Measurements from ENCODE around the gene ATF7IP. TPM values are rescaled to one million over a fixed set of nuclear protein-coding genes. Genes with fewer than 3 reads are reported as not detected.
A peak's percentile ranks its signal among the peaks of the same experiment; 100 is the strongest.

ATF7IP gene
- total RNA-seq, 1 donor from 2014 or later, result 115 TPM

GRCh38 chr12:14396071-14396470 lies 30.6 kb downstream of the ATF7IP start:
- H3K27me3 ChIP-seq (ENCODE audit: insufficient read depth, low read length), result no peaks in the 10 kb centered on the region
- H3K4me1 Mint-ChIP-seq (ENCODE audit: low read depth, unreplicated experiment), result peaks cover 38% of the 10 kb centered on the region
- peaks cover 2% of the 10 kb centered on the region for H3K9me3 Mint-ChIP-seq (ENCODE audit: unreplicated experiment)
- H2AFZ ChIP-seq (ENCODE audit: low read depth, low read length), result no peak overlapping the region
- no peak overlapping the region for H3K4me2 ChIP-seq (ENCODE audit: low read length)
- H3K9ac ChIP-seq (ENCODE audit: low read length), result no peak overlapping the region
- H3K4me3 Mint-ChIP-seq (ENCODE audit: unreplicated experiment), result no peak overlapping the region
- no peaks in the 10 kb centered on the region for H3K27me3 Mint-ChIP-seq (ENCODE audit: low read depth, unreplicated experiment)
- peaks cover 27% of the 10 kb centered on the region for H3K4me1 ChIP-seq (ENCODE audit: insufficient read depth, low read length)
- H3K36me3 Mint-ChIP-seq (ENCODE audit: low read depth, unreplicated experiment), result peaks cover 4% of the 10 kb centered on the region
- TF ChIP-seq EZH2 (IDR thresholded peaks at IDR 0.05; ENCODE audit: insufficient read depth, low read length), result no peak
- no peak for TF ChIP-seq CTCF (IDR thresholded peaks at IDR 0.05; ENCODE audit: insufficient read depth, low read depth, low read length)
- no peak overlapping the region for H3K27ac ChIP-seq (ENCODE audit: low read depth, low read length)
- FAIRE-seq (no peak), DNase-seq (ENCODE audit: low read depth) (no peak)
- no peaks in the 10 kb centered on the region for H3K36me3 ChIP-seq (ENCODE audit: insufficient read depth, low read length)
- no peak overlapping the region for H3K27ac Mint-ChIP-seq (ENCODE audit: unreplicated experiment)
- no peaks in the 10 kb centered on the region for H4K20me1 ChIP-seq (ENCODE audit: insufficient read depth, low read length)
- no peaks in the 10 kb centered on the region for H3K9me3 ChIP-seq (ENCODE audit: insufficient read depth, low read depth, low read length)
- H3K79me2 ChIP-seq (ENCODE audit: insufficient read depth, low read length), result peaks cover 97% of the 10 kb centered on the region
- H3K4me3 ChIP-seq (ENCODE audit: insufficient read depth, low read depth, low read length), result no peak overlapping the region

DNA sequence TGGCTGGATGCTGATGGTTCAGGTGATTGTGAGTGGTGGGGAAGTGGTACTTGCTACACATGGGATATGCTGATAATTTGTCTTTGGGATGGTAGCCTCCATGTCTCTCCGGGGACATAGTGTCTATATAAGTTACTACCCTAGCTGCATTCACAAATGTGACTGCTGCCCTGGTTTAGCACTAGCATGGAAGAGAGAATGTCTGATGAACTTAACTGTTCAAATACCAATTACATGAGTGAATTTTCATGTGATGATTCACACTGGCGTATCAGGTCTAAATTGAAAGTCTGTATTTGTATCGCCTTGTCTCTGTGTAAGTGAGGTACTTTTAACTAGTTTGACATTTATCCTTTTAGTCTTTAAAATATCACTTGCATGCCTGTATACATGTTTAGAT lies 34.4 kb downstream of the ATF7IP start:
- H3K4me3 Mint-ChIP-seq (ENCODE audit: unreplicated experiment), result peak overlapping the region; percentile 63

More for the DNA sequence above, 34.4 kb downstream of the ATF7IP start:
- Mint-ChIP-seq H3K4me1 (ENCODE audit: low read depth, unreplicated experiment) (peaks cover 38% of the 10 kb centered on the region), H3K36me3 (ENCODE audit: low read depth, unreplicated experiment) (peaks cover 2% of the 10 kb centered on the region), H3K9me3 (ENCODE audit: unreplicated experiment) (peaks cover 2% of the 10 kb centered on the region), H3K27me3 (ENCODE audit: low read depth, unreplicated experiment) (no peaks in the 10 kb centered on the region), H3K27ac (ENCODE audit: unreplicated experiment) (peak overlapping the region; percentile 85)
- Histone ChIP-seq H3K4me2 (ENCODE audit: low read length) (peak overlapping the region; percentile 83), H3K27ac (ENCODE audit: low read depth, low read length) (peak overlapping the region; percentile 78), H3K27me3 (ENCODE audit: insufficient read depth, low read length) (no peaks in the 10 kb centered on the region), H4K20me1 (ENCODE audit: insufficient read depth, low read length) (no peaks in the 10 kb centered on the region), H3K36me3 (ENCODE audit: insufficient read depth, low read length) (no peaks in the 10 kb centered on the region), H3K4me1 (ENCODE audit: insufficient read depth, low read length) (peaks cover 18% of the 10 kb centered on the region), H3K4me3 (ENCODE audit: insufficient read depth, low read depth, low read length) (peak overlapping the region; percentile 18), H3K9me3 (ENCODE audit: insufficient read depth, low read depth, low read length) (no peaks in the 10 kb centered on the region), H3K79me2 (ENCODE audit: insufficient read depth, low read length) (peaks cover 99% of the 10 kb centered on the region), H3K9ac (ENCODE audit: low read length) (peak overlapping the region; percentile 65), H2AFZ (ENCODE audit: low read depth, low read length) (no peak overlapping the region)
- TF ChIP-seq EZH2 (IDR thresholded peaks at IDR 0.05; ENCODE audit: insufficient read depth, low read length), result no peak
- no peak for TF ChIP-seq CTCF (IDR thresholded peaks at IDR 0.05; ENCODE audit: insufficient read depth, low read depth, low read length)
- FAIRE-seq, result peak; percentile 97
- DNase-seq (ENCODE audit: low read depth), result peak; percentile 82

Data from astrocyte (in vitro differentiated cells and primary cell).